OCI-LY3 (cell line): ENCODE data around the gene CP.
A peak's percentile ranks its signal among the peaks of the same experiment; 100 is the strongest.

Source experiments
- H2AFZ ChIP-seq: fragments of 200-600, 300-600 bp; shearing (Covaris generic); 2 replicates; pipeline ENCODE4 v1.6.0; 2014; ENCODE audit warnings: antibody characterized with exemption, low read depth, low read length
- H3K27ac ChIP-seq: fragments of 200-600, 300-600 bp; sonication (generic); 2 replicates; pipeline ENCODE4 v1.5.1; 2014; ENCODE audit warnings: mild to moderate bottlenecking, low read length, moderate library complexity, mixed read lengths
- H3K27me3 ChIP-seq: fragments of 200-600, 300-600 bp; sonication (generic); 2 replicates; pipeline ENCODE4 v1.6.1; 2014; ENCODE audit warnings: low read depth, low read length, mixed read lengths
- H3K36me3 ChIP-seq: fragments of 200-600, 300-600 bp; sonication (generic); replicated peaks from 2 replicates; pipeline ENCODE3; 2014; ENCODE audit warnings: low read depth, low read length, mixed read lengths
- H3K4me1 ChIP-seq: fragments of 300-600, 200-600 bp; sonication (generic); 2 replicates; pipeline ENCODE4 v1.6.1; 2014; ENCODE audit warnings: low read length, mixed read lengths
- H3K4me2 ChIP-seq: fragments of 200-600, 300-600 bp; sonication (generic); 2 replicates; pipeline ENCODE4 v1.6.1; 2014; ENCODE audit warnings: low read length, mixed read lengths
- H3K4me3 ChIP-seq: fragments of 300-600, 200-600 bp; sonication (generic); 2 replicates; pipeline ENCODE4 v1.5.1; 2014; ENCODE audit warnings: antibody characterized with exemption, mild to moderate bottlenecking, low read length, moderate library complexity
- H3K79me2 ChIP-seq: fragments of 300-600, 200-600 bp; shearing (Covaris generic); 2 replicates; pipeline ENCODE4 v1.6.1; 2014; ENCODE audit warnings: mild to moderate bottlenecking, low read length, mixed read lengths
- H3K9ac ChIP-seq: fragments of 300-600, 200-600 bp; shearing (Covaris generic); 2 replicates; pipeline ENCODE4 v1.6.0; 2014; ENCODE audit warnings: mild to moderate bottlenecking, low read length, moderate library complexity
- H3K9me3 ChIP-seq: fragments of 200-600, 300-600 bp; shearing (Covaris generic); 2 replicates; pipeline ENCODE4 v1.6.1; 2014; ENCODE audit warnings: low read length, mixed read lengths; ENCODE audit not compliant: insufficient read depth
- H4K20me1 ChIP-seq: fragments of 200-600, 300-600 bp; sonication (generic); 2 replicates; pipeline ENCODE4 v1.6.1; 2016; ENCODE audit warnings: low read length, mixed read lengths; ENCODE audit not compliant: insufficient read depth
- CTCF ChIP-seq: fragments of 200-600, 300-600 bp; sonication (generic); IDR thresholded peaks from 2 replicates; pipeline ENCODE4 v1.5.1; 2014; ENCODE audit warnings: antibody characterized with exemption, low read length, low read depth
- EZH2phosphoT487 ChIP-seq: fragments of 200-600 bp; shearing (Covaris generic); IDR thresholded peaks from 2 replicates; pipeline ENCODE4 v1.6.1; 2018; ENCODE audit warnings: antibody characterized with exemption, mixed run types, low read depth

CP gene

GRCh38 chr3:149235599-149236424 lies 14.2 kb upstream of the CP start:
- Histone ChIP-seq H3K27ac (no peak overlapping the region), H3K4me2 (no peak overlapping the region), H3K9ac (no peak overlapping the region), H3K4me3 (no peak overlapping the region), H3K79me2 (no peaks in the 10 kb centered on the region), H3K9me3 (no peaks in the 10 kb centered on the region), H3K36me3 (no peaks in the 10 kb centered on the region), H3K4me1 (peaks cover 11% of the 10 kb centered on the region), H3K27me3 (no peaks in the 10 kb centered on the region), H2AFZ (no peak overlapping the region), H4K20me1 (no peaks in the 10 kb centered on the region)
- TF ChIP-seq EZH2phosphoT487 (no peak), CTCF (no peak)

GRCh38 chr3:149234671-149235245 lies 13.1 kb upstream of the CP start:
- H3K4me1 ChIP-seq: peaks cover 11% of the 10 kb centered on the region
- H3K27ac ChIP-seq: no peak overlapping the region
- peak overlapping the region; percentile 48 for H3K4me2 ChIP-seq
- no peak overlapping the region for H2AFZ ChIP-seq
- H3K27me3 ChIP-seq: no peaks in the 10 kb centered on the region
- no peak overlapping the region for H3K9ac ChIP-seq
- no peaks in the 10 kb centered on the region for H4K20me1 ChIP-seq
- H3K9me3 ChIP-seq: no peaks in the 10 kb centered on the region
- H3K79me2 ChIP-seq: no peaks in the 10 kb centered on the region
- H3K36me3 ChIP-seq: no peaks in the 10 kb centered on the region
- TF ChIP-seq EZH2phosphoT487: no peak
- TF ChIP-seq CTCF: no peak
- no peak overlapping the region for H3K4me3 ChIP-seq

GRCh38 chr3:149233323-149233722 lies 11.7 kb upstream of the CP start:
- Histone ChIP-seq H3K27ac (no peak overlapping the region), H3K9me3 (no peaks in the 10 kb centered on the region), H3K79me2 (no peaks in the 10 kb centered on the region), H3K36me3 (no peaks in the 10 kb centered on the region), H4K20me1 (no peaks in the 10 kb centered on the region), H3K4me3 (no peak overlapping the region), H3K4me2 (no peak overlapping the region), H3K9ac (no peak overlapping the region), H3K4me1 (peaks cover 11% of the 10 kb centered on the region), H3K27me3 (no peaks in the 10 kb centered on the region), H2AFZ (no peak overlapping the region)
- TF ChIP-seq CTCF (no peak), EZH2phosphoT487 (no peak)

GRCh38 chr3:149231871-149232270 lies 10.2 kb upstream of the CP start:
- H3K4me2 ChIP-seq: no peak overlapping the region
- no peaks in the 10 kb centered on the region for H4K20me1 ChIP-seq
- TF ChIP-seq EZH2phosphoT487: no peak
- TF ChIP-seq CTCF: no peak
- no peaks in the 10 kb centered on the region for H3K27me3 ChIP-seq
- no peaks in the 10 kb centered on the region for H3K9me3 ChIP-seq
- peaks cover 11% of the 10 kb centered on the region for H3K4me1 ChIP-seq
- no peak overlapping the region for H2AFZ ChIP-seq
- no peaks in the 10 kb centered on the region for H3K79me2 ChIP-seq
- no peaks in the 10 kb centered on the region for H3K36me3 ChIP-seq
- H3K9ac ChIP-seq: no peak overlapping the region
- no peak overlapping the region for H3K4me3 ChIP-seq
- H3K27ac ChIP-seq: no peak overlapping the region
